CD14-positive monocyte (primary cell): ENCODE data around the gene TMF1. TPM values are rescaled to one million over a fixed set of nuclear protein-coding genes. Genes with fewer than 3 reads are reported as not detected.

Experiments
- DNase-seq, 3 donors: peaks; one replicate each; pipeline ENCODE4 v3.0.0-alpha.2; 2011 to 2022
- H2AFZ ChIP-seq: 2 replicates; pipeline ENCODE4 v1.6.0; 2012; ENCODE audit warnings: mild to moderate bottlenecking, low read depth, low read length, inconsistent platforms; ENCODE audit not compliant: insufficient read depth, poor library complexity, severe bottlenecking
- H3K27ac ChIP-seq, 2 donors: 1 replicate in 1 of 2; 2 replicates in 1 of 2; pipeline ENCODE4 v1.5.1; 2012 to 2013; ENCODE audit warnings: low read length in 2 of 2, control low read depth in 1 of 2, inconsistent platforms in 1 of 2, low read depth in 1 of 2, mild to moderate bottlenecking in 1 of 2
- H3K27me3 ChIP-seq, 2 donors: one replicate each; pipeline versions ENCODE4 v1.6.0 to v1.6.1; 2011 to 2013; ENCODE audit warnings: low read length in 2 of 2; ENCODE audit not compliant: control insufficient read depth in 2 of 2, insufficient read depth in 2 of 2
- H3K36me3 ChIP-seq, 2 donors: replicated peaks in 1 of 2; 1 replicate in 1 of 2; 2 replicates in 1 of 2; pipeline versions ENCODE4 v1.5.1 to v1.6.1; 2012 to 2013; ENCODE audit warnings: low read length in 2 of 2, control low read depth in 1 of 2, inconsistent platforms in 1 of 2, mild to moderate bottlenecking in 1 of 2; ENCODE audit not compliant: insufficient read depth in 2 of 2, control insufficient read depth in 1 of 2
- H3K4me1 ChIP-seq, 2 donors: 1 replicate in 1 of 2; 2 replicates in 1 of 2; pipeline versions ENCODE4 v1.5.1 to v1.6.1; 2012 to 2013; ENCODE audit warnings: low read length in 2 of 2, control low read depth in 1 of 2, inconsistent platforms in 1 of 2, mild to moderate bottlenecking in 1 of 2, moderate library complexity in 1 of 2; ENCODE audit not compliant: insufficient read depth in 2 of 2, control insufficient read depth in 1 of 2
- H3K4me2 ChIP-seq: replicated peaks from 2 replicates; pipeline ENCODE3; 2012; ENCODE audit warnings: low read length, moderate library complexity, mild to moderate bottlenecking; ENCODE audit not compliant: poor library complexity, severe bottlenecking; ENCODE audit errors: extremely low read depth
- H3K4me3 ChIP-seq, 3 experiments: fragments of 200-600 bp in 1 of 3; sonication (generic) in 1 of 3; replicated peaks in 1 of 3; 1 replicate in 2 of 3; 2 replicates in 1 of 3; pipeline ENCODE4 v1.5.1; 2011 to 2013; ENCODE audit warnings: low read length in 3 of 3, mild to moderate bottlenecking in 3 of 3, control low read depth in 2 of 3, low read depth in 2 of 3, inconsistent platforms in 1 of 3, moderate library complexity in 1 of 3
- H3K79me2 ChIP-seq: 2 replicates; pipeline ENCODE4 v1.6.0; 2012; ENCODE audit warnings: mild to moderate bottlenecking, control low read depth, inconsistent platforms, low read length, moderate library complexity; ENCODE audit not compliant: insufficient read depth
- H3K9ac ChIP-seq: 2 replicates; pipeline ENCODE4 v1.6.0; 2017; ENCODE audit warnings: low read length, mild to moderate bottlenecking; ENCODE audit not compliant: insufficient read depth, poor library complexity, severe bottlenecking
- H3K9me3 ChIP-seq, 2 donors: replicated peaks in 1 of 2; 1 replicate in 1 of 2; 2 replicates in 1 of 2; pipeline versions ENCODE4 v1.5.1 to v1.6.1; 2012 to 2013; ENCODE audit warnings: low read length in 2 of 2, control low read depth in 1 of 2; ENCODE audit not compliant: control insufficient read depth in 1 of 2, insufficient read depth in 1 of 2
- H4K20me1 ChIP-seq: 2 replicates; pipeline ENCODE4 v1.6.0; 2012; ENCODE audit warnings: mild to moderate bottlenecking, low read length, control low read depth, moderate library complexity; ENCODE audit not compliant: insufficient read depth
- H3K27ac Mint-ChIP-seq, 7 donors: one replicate each; pipeline ENCODE4 v1.8.0; 2020; ENCODE audit warnings: mild to moderate bottlenecking in 7 of 7, mixed read lengths in 7 of 7, moderate library complexity in 6 of 7, inconsistent platforms in 2 of 7
- H3K27me3 Mint-ChIP-seq, 3 donors: one replicate each; pipeline ENCODE4 v1.8.0; 2021 to 2022; ENCODE audit warnings: low read depth in 3 of 3, mild to moderate bottlenecking in 3 of 3, mixed read lengths in 3 of 3, moderate library complexity in 3 of 3, inconsistent platforms in 1 of 3
- H3K36me3 Mint-ChIP-seq, 2 donors: one replicate each; pipeline ENCODE4 v1.8.0; 2020; ENCODE audit warnings: mixed read lengths in 2 of 2, inconsistent platforms in 1 of 2, mild to moderate bottlenecking in 1 of 2
- H3K4me1 Mint-ChIP-seq: one replicate; pipeline ENCODE4 v1.8.0; 2020; ENCODE audit warnings: mild to moderate bottlenecking, mixed read lengths
- H3K4me3 Mint-ChIP-seq, 2 donors: one replicate each; pipeline ENCODE4 v1.8.0; 2020; ENCODE audit warnings: mild to moderate bottlenecking in 2 of 2, mixed read lengths in 2 of 2, moderate library complexity in 1 of 2
- H3K9me3 Mint-ChIP-seq, 7 donors: one replicate each; pipeline ENCODE4 v1.8.0; 2020 to 2022; ENCODE audit warnings: mixed read lengths in 7 of 7, mild to moderate bottlenecking in 6 of 7, moderate library complexity in 6 of 7, inconsistent platforms in 2 of 7
- CTCF ChIP-seq: fragments of 200-600 bp; IDR thresholded peaks from one replicate; pipeline ENCODE4 v1.8.0; 2022; ENCODE audit warnings: antibody characterized with exemption, mild to moderate bottlenecking
- WGBS: methylation state at CpG from one replicate; pipeline ENCODE4 v1.1.5; 2013; ENCODE audit warnings: missing lambda C conversion rate; ENCODE audit not compliant: insufficient coverage; 5-methylcytosine and 5-hydroxymethylcytosine counted together
- intact Hi-C, 2 donors: fragments of 100-400 bp; cut with micrococcal nuclease; formaldehyde crosslinking; loops; one replicate each; pipeline versions ENCODE4 v1.15.0 to v1.15.1; 2023
- polyA plus RNA-seq, 3 donors: library from polyadenylated mRNA; depleted of rRNA in 1 of 3; unstranded in 2 of 3; stranded (reverse) in 1 of 3; fragments of 300-500 nt in 2 of 3; fragments of >200 nt in 1 of 3; fragmentation: Illumina TruSeq in 2 of 3; gene quantifications; 1 replicate in 2 of 3; 2 replicates in 1 of 3; pipeline ENCODE4 v1.2.3, GENCODE V29; 2012 to 2021

TMF1 gene
- polyA plus RNA-seq, 3 donors = 6.4 to 25.6 (median 23.1) TPM

- Mint-ChIP-seq H3K9me3 (no peaks in the 10 kb centered on the region), H3K4me1 (peaks cover 54% of the 10 kb centered on the region), H3K27ac (peak overlapping the region; percentile 60 to 97 (median 93)), H3K27me3 (no peaks in the 10 kb centered on the region), H3K4me3 (peak overlapping the region; percentile 74 to 84), H3K36me3 (peaks cover 9 to 22% of the 10 kb centered on the region in 2 donors)
- Histone ChIP-seq H3K4me2 (peak overlapping the region; percentile 90), H3K4me1 (peaks cover 54 to 67% of the 10 kb centered on the region in 2 donors), H3K79me2 (peaks cover 70% of the 10 kb centered on the region), H2AFZ (peak overlapping the region; percentile 85), H3K27ac (peak overlapping the region; percentile 37 to 87), H4K20me1 (no peaks in the 10 kb centered on the region), H3K4me3 (peak overlapping the region; percentile 61 to 98 (median 95)), H3K9me3 (no peaks in the 10 kb centered on the region), H3K36me3 (peaks cover 13 to 21% of the 10 kb centered on the region in 2 donors), H3K9ac (peak overlapping the region; percentile 84), H3K27me3 (no peaks in the 10 kb centered on the region)
- 0% methylated on average over 8 of the region's 29 CpGs for WGBS
- intact Hi-C loops = loop anchor here in 1 of 2 donors (2.0 to 10.0 kb wide), 2 partner anchors 29 to 1985 kb away; no protein-coding TSS in a partner anchor
- DNase-seq = no peak
- no peak for TF ChIP-seq CTCF
Measured at GRCh38 chr3:69079269-69080159, 27.4 kb upstream of the TMF1 start.

GRCh38 chr3:69072928-69073327 is 20.8 kb upstream of the TMF1 start:
- DNase-seq = no peak
- intact Hi-C loops = no loop called here
- no peaks in the 10 kb centered on the region for H3K9me3 Mint-ChIP-seq
- peaks cover 94% of the 10 kb centered on the region for H3K79me2 ChIP-seq
- H3K4me1 ChIP-seq = peaks cover 8 to 19% of the 10 kb centered on the region in 2 donors
- H3K27ac ChIP-seq = peak overlapping the region in 1 of 2 donors; percentile 49
- H3K4me2 ChIP-seq = no peak overlapping the region
- peaks cover 57% of the 10 kb centered on the region for H4K20me1 ChIP-seq
- no peaks in the 10 kb centered on the region for H3K9me3 ChIP-seq
- H3K36me3 Mint-ChIP-seq = peaks cover 47 to 76% of the 10 kb centered on the region in 2 donors
- peak overlapping the region in 5 of 7 donors; percentile 20 to 41 (median 33) for H3K27ac Mint-ChIP-seq
- H3K27me3 ChIP-seq = no peaks in the 10 kb centered on the region
- H2AFZ ChIP-seq = no peak overlapping the region
- peaks cover 55 to 86% of the 10 kb centered on the region in 2 donors for H3K36me3 ChIP-seq
- 95% methylated on average over 3 of the region's 3 CpGs for WGBS
- H3K4me1 Mint-ChIP-seq = peaks cover 19% of the 10 kb centered on the region
- H3K27me3 Mint-ChIP-seq = peaks cover 0 to 1% (median 0%) of the 10 kb centered on the region in 3 donors
- TF ChIP-seq CTCF = no peak
- no peak overlapping the region for H3K9ac ChIP-seq
- H3K4me3 ChIP-seq = no peak overlapping the region
- no peak overlapping the region for H3K4me3 Mint-ChIP-seq
